Effector memory CD8-positive, alpha-beta T cell (primary cell): ENCODE measurements around the gene FBLN1.

Source experiments
- ATAC-seq: fragments of 150-1000 bp; cut with Tn5 transposase; replicated peaks from 2 replicates; pipeline ENCODE4 v1.10.0; 2021; ENCODE audit warnings: mild to moderate bottlenecking, moderate library complexity
- DNase-seq, 3 experiments: peaks; one replicate each; pipeline ENCODE4 v3.0.0; 2021
- H3K27ac Mint-ChIP-seq, 2 donors: one replicate each; pipeline ENCODE4 v1.8.0; 2022; ENCODE audit warnings: mild to moderate bottlenecking in 2 of 2, mixed read lengths in 2 of 2, moderate library complexity in 2 of 2
- H3K27me3 Mint-ChIP-seq, 2 donors: one replicate each; pipeline ENCODE4 v1.8.0; 2022; ENCODE audit warnings: mixed read lengths in 2 of 2
- H3K36me3 Mint-ChIP-seq: one replicate; pipeline ENCODE4 v1.8.0; 2022; ENCODE audit warnings: mild to moderate bottlenecking, moderate library complexity, mixed read lengths; ENCODE audit not compliant: insufficient read depth
- H3K4me1 Mint-ChIP-seq, 2 donors: one replicate each; pipeline ENCODE4 v1.8.0; 2022; ENCODE audit warnings: low read depth in 2 of 2, mixed read lengths in 2 of 2
- H3K4me3 Mint-ChIP-seq, 2 donors: one replicate each; pipeline ENCODE4 v1.8.0; 2022; ENCODE audit warnings: mild to moderate bottlenecking in 2 of 2, mixed read lengths in 2 of 2, moderate library complexity in 2 of 2
- H3K9me3 Mint-ChIP-seq, 2 donors: one replicate each; pipeline ENCODE4 v1.8.0; 2022; ENCODE audit warnings: mixed read lengths in 2 of 2

Gene FBLN1

DNA sequence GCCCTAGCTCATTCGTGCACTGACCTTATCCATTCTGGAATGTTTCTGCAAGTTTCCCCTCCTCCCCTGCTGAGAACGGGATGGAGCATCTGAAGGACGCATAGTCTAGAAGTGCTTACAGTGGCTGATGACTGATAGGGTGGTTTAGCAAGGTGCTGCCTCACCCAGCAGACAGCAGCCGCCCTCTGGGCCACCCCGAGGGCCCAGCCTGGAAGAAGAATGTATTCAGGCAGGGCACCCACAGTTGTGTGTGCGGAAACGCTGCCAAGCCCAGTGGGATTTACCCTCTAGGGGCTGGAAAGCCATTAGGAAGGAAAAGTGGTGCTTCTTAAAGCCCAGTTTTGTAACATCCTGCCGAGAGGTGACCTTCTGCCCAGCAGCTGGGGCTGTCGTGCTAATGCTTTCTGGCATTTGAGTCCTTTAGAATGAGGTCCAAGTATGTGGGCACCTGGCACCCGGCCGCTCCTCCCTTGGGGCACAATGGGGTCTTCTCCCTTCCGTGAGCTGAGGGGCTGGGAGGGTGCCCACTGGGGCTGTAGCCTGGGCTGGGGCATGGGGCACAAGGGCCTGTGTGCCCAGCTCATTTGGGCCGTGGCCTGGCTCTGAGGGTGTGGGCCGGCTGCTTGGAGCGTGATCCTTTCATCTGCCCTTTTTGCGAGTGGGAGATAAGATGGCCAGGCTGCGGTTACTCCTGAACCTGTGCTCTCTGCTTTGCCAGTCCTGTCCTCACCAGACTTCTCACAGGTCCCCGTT lies 14.4 kb downstream of the FBLN1 start:
- ATAC-seq = no peak

GRCh38 chr22:45518136-45518535 lies 15.5 kb downstream of the FBLN1 start:
- peaks cover 38 to 77% of the 10 kb centered on the region in 2 donors for H3K27me3 Mint-ChIP-seq
- DNase-seq = no peak
- no peak for ATAC-seq
- no peaks in the 10 kb centered on the region for H3K36me3 Mint-ChIP-seq
- H3K4me3 Mint-ChIP-seq = no peak overlapping the region
- no peak overlapping the region for H3K27ac Mint-ChIP-seq
- no peaks in the 10 kb centered on the region for H3K4me1 Mint-ChIP-seq
- no peaks in the 10 kb centered on the region for H3K9me3 Mint-ChIP-seq

More for the DNA sequence above, 14.4 kb downstream of the FBLN1 start:
- H3K36me3 Mint-ChIP-seq = no peaks in the 10 kb centered on the region
- H3K4me3 Mint-ChIP-seq = no peak overlapping the region
- no peak for DNase-seq
- no peaks in the 10 kb centered on the region for H3K9me3 Mint-ChIP-seq
- no peak overlapping the region for H3K27ac Mint-ChIP-seq
- H3K4me1 Mint-ChIP-seq = no peaks in the 10 kb centered on the region
- H3K27me3 Mint-ChIP-seq = peaks cover 36 to 70% of the 10 kb centered on the region in 2 donors

- H3K9me3 Mint-ChIP-seq = no peaks in the 10 kb centered on the region
- H3K4me3 Mint-ChIP-seq = no peak overlapping the region
- DNase-seq = no peak
- no peak for ATAC-seq
- no peak overlapping the region for H3K27ac Mint-ChIP-seq
- no peaks in the 10 kb centered on the region for H3K36me3 Mint-ChIP-seq
- H3K4me1 Mint-ChIP-seq = no peaks in the 10 kb centered on the region
- H3K27me3 Mint-ChIP-seq = peaks cover 35 to 77% of the 10 kb centered on the region in 2 donors
These were observed 15.9 kb downstream of the FBLN1 start for GRCh38 chr22:45518580-45518991.

GRCh38 chr22:45521178-45521577 lies 18.5 kb downstream of the FBLN1 start:
- H3K36me3 Mint-ChIP-seq = no peaks in the 10 kb centered on the region
- H3K27ac Mint-ChIP-seq = no peak overlapping the region
- no peaks in the 10 kb centered on the region for H3K4me1 Mint-ChIP-seq
- DNase-seq (no peak), ATAC-seq (no peak)
- peaks cover 10 to 51% of the 10 kb centered on the region in 2 donors for H3K27me3 Mint-ChIP-seq
- no peaks in the 10 kb centered on the region for H3K9me3 Mint-ChIP-seq
- H3K4me3 Mint-ChIP-seq = no peak overlapping the region

GRCh38 chr22:45522462-45522861 lies 19.8 kb downstream of the FBLN1 start:
- H3K4me1 Mint-ChIP-seq = no peaks in the 10 kb centered on the region
- no peak overlapping the region for H3K27ac Mint-ChIP-seq
- H3K4me3 Mint-ChIP-seq = no peak overlapping the region
- no peaks in the 10 kb centered on the region for H3K36me3 Mint-ChIP-seq
- ATAC-seq = no peak
- H3K9me3 Mint-ChIP-seq = no peaks in the 10 kb centered on the region
- peaks cover 7 to 47% of the 10 kb centered on the region in 2 donors for H3K27me3 Mint-ChIP-seq
- no peak for DNase-seq

GRCh38 chr22:45524157-45524556 lies 21.5 kb downstream of the FBLN1 start:
- no peak for DNase-seq
- Mint-ChIP-seq H3K4me1 (no peaks in the 10 kb centered on the region), H3K9me3 (no peaks in the 10 kb centered on the region), H3K27ac (no peak overlapping the region), H3K36me3 (no peaks in the 10 kb centered on the region), H3K27me3 (peaks cover 7 to 41% of the 10 kb centered on the region in 2 donors), H3K4me3 (no peak overlapping the region)
- ATAC-seq = no peak

- DNase-seq (no peak), ATAC-seq (no peak)
- no peaks in the 10 kb centered on the region for H3K4me1 Mint-ChIP-seq
- H3K4me3 Mint-ChIP-seq = no peak overlapping the region
- no peak overlapping the region for H3K27ac Mint-ChIP-seq
- H3K36me3 Mint-ChIP-seq = no peaks in the 10 kb centered on the region
- peaks cover 7 to 42% of the 10 kb centered on the region in 2 donors for H3K27me3 Mint-ChIP-seq
- no peaks in the 10 kb centered on the region for H3K9me3 Mint-ChIP-seq
These were observed 22.3 kb downstream of the FBLN1 start for GRCh38 chr22:45524966-45525365.

DNA sequence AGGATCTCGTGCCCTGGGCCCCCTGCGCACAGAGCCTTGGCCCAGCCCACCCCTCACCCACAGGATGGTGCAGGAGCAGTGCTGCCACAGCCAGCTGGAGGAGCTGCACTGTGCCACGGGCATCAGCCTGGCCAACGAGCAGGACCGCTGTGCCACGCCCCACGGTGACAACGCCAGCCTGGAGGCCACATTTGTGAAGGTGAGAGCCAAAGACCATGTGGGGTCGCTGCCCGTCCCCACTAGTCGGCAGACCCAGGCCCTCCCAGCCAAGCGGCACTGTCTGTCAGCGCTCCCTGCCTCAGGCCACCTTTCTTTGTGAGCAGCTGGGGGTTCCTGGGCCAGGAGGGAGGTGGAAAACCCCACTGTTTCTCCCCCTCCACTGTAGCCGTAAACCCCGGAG lies 22.8 kb downstream of the FBLN1 start:
- H3K4me1 Mint-ChIP-seq = no peaks in the 10 kb centered on the region
- H3K9me3 Mint-ChIP-seq = no peaks in the 10 kb centered on the region
- ATAC-seq (no peak), DNase-seq (no peak)
- H3K36me3 Mint-ChIP-seq = no peaks in the 10 kb centered on the region
- H3K27ac Mint-ChIP-seq = no peak overlapping the region
- no peak overlapping the region for H3K4me3 Mint-ChIP-seq
- H3K27me3 Mint-ChIP-seq = peaks cover 7 to 44% of the 10 kb centered on the region in 2 donors

GRCh38 chr22:45526281-45526680 lies 23.6 kb downstream of the FBLN1 start:
- ATAC-seq (no peak), DNase-seq (no peak)
- Mint-ChIP-seq H3K27ac (no peak overlapping the region), H3K36me3 (no peaks in the 10 kb centered on the region), H3K9me3 (no peaks in the 10 kb centered on the region), H3K4me1 (no peaks in the 10 kb centered on the region), H3K27me3 (peaks cover 7 to 38% of the 10 kb centered on the region in 2 donors), H3K4me3 (no peak overlapping the region)

GRCh38 chr22:45526768-45527360 lies 24.2 kb downstream of the FBLN1 start:
- DNase-seq = no peak
- no peak overlapping the region for H3K4me3 Mint-ChIP-seq
- H3K27me3 Mint-ChIP-seq = peaks cover 7 to 36% of the 10 kb centered on the region in 2 donors
- no peaks in the 10 kb centered on the region for H3K9me3 Mint-ChIP-seq
- no peak for ATAC-seq
- no peaks in the 10 kb centered on the region for H3K36me3 Mint-ChIP-seq
- no peaks in the 10 kb centered on the region for H3K4me1 Mint-ChIP-seq
- H3K27ac Mint-ChIP-seq = no peak overlapping the region

- Mint-ChIP-seq H3K9me3 (no peaks in the 10 kb centered on the region), H3K27me3 (peaks cover 7 to 36% of the 10 kb centered on the region in 2 donors), H3K27ac (no peak overlapping the region), H3K4me3 (no peak overlapping the region), H3K36me3 (no peaks in the 10 kb centered on the region), H3K4me1 (no peaks in the 10 kb centered on the region)
- DNase-seq = no peak
- no peak for ATAC-seq
These were observed 24.8 kb downstream of the FBLN1 start for GRCh38 chr22:45527456-45527855.

DNA sequence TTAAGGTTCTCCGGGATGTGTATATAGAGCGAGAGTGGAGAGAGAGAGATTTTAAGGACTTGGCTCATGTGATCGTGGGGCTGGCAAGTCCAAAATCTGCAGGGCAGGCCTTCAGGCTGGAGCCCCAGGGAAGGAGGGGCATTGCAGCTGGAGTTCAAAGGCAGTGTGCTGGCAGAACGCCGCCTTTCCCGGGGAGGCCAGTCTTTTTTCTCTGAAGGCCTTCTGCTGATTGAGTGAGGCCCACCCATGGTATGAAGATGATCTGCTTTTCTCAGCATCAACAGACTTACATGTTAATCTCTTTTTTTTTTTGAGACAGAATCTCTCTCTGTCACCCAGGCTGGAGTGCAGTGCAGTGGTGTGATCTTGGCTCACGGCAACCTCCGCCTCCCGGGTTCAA lies 25.4 kb downstream of the FBLN1 start:
- DNase-seq (no peak), ATAC-seq (no peak)
- Mint-ChIP-seq H3K4me1 (no peaks in the 10 kb centered on the region), H3K27ac (no peak overlapping the region), H3K9me3 (no peaks in the 10 kb centered on the region), H3K36me3 (no peaks in the 10 kb centered on the region), H3K4me3 (no peak overlapping the region), H3K27me3 (peaks cover 2 to 36% of the 10 kb centered on the region in 2 donors)

DNA sequence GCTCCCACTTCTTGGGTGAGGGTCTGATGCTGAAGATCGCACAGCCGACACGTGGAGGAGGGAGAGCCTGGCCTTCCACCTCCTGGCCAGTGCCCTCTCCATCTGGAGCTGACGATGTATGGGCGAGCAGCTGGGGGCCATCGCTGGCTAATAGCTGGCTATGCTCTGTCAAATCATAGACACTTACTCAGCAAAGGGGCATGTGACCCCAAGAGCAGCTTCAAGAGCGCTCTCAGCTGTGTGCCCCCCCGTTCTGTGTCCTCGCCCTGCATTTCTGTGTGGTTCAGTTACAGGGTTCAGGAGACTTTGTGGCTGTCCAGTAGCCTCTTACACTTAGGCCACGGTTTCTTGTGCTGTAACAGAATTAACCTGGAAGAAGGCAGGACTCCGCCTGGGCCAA lies 26.4 kb downstream of the FBLN1 start:
- no peak for DNase-seq
- Mint-ChIP-seq H3K36me3 (no peaks in the 10 kb centered on the region), H3K27ac (no peak overlapping the region), H3K27me3 (peaks cover 0 to 33% of the 10 kb centered on the region in 2 donors), H3K9me3 (no peaks in the 10 kb centered on the region), H3K4me1 (no peaks in the 10 kb centered on the region), H3K4me3 (no peak overlapping the region)
- ATAC-seq = no peak

GRCh38 chr22:45529971-45530575 lies 27.4 kb downstream of the FBLN1 start:
- no peak for ATAC-seq
- no peaks in the 10 kb centered on the region for H3K9me3 Mint-ChIP-seq
- no peak overlapping the region for H3K27ac Mint-ChIP-seq
- H3K36me3 Mint-ChIP-seq = no peaks in the 10 kb centered on the region
- H3K27me3 Mint-ChIP-seq = peaks cover 0 to 33% of the 10 kb centered on the region in 2 donors
- no peaks in the 10 kb centered on the region for H3K4me1 Mint-ChIP-seq
- H3K4me3 Mint-ChIP-seq = no peak overlapping the region
- DNase-seq = no peak
